ENCODE data around the gene CYP26B1. TPM values are rescaled to one million over a fixed set of nuclear protein-coding genes. Genes with fewer than 3 reads are reported as not detected.

Gene CYP26B1
- total and polyA plus RNA-seq, 2 of the 8 experiments (the other 6 are each of a cell fraction or from before 2014, with no cell fraction given), result 0.06 to 0.69 TPM

- no peak overlapping the region for H2AFZ ChIP-seq (ENCODE audit: low read length)
- H3K23ac ChIP-seq (ENCODE audit: insufficient read length), result no peak overlapping the region
- no peaks in the 10 kb centered on the region for H3K79me1 ChIP-seq (ENCODE audit: low read depth, low read length)
- H3K4me1 ChIP-seq (replicated peaks in 1 of 4; ENCODE audit: control insufficient read depth in 3 of 4, insufficient read depth in 4 of 4, low read length in 3 of 4), result peaks cover 7 to 48% (median 27%) of the 10 kb centered on the region in 4 experiments
- peak overlapping the region; percentile 62 to 95 for H3K4me2 ChIP-seq (ENCODE audit: insufficient read depth in 1 of 2, low read depth in 2 of 2, low read length in 2 of 2)
- peak overlapping the region; percentile 27 to 68 (median 38); a peak in 7 of 8 replicates for H3K4me3 ChIP-seq (ENCODE audit: extremely low read depth in 1 of 4, insufficient read depth in 2 of 4, low read depth in 3 of 4, low read length in 4 of 4)
- H2BK5ac ChIP-seq (ENCODE audit: low read depth, low read length), result no peak overlapping the region
- H3K27ac ChIP-seq (ENCODE audit: low read depth, low read length), result no peak overlapping the region
- H3K23me2 ChIP-seq (ENCODE audit: low read depth, low read length), result peaks cover 32% of the 10 kb centered on the region
- FAIRE-seq (no peak), DNase-seq (ENCODE audit: low read depth in 1 of 2, low spot score in 2 of 2) (peak in 1 of 2 experiments; percentile 58)
- H3K56ac ChIP-seq (replicated peaks; ENCODE audit: insufficient read length, low read depth, low read length), result no peak overlapping the region
- no peak overlapping the region for H3K9ac ChIP-seq (replicated peaks in 1 of 4; ENCODE audit: extremely low read depth in 1 of 4, low read depth in 3 of 4, low read length in 3 of 4)
- H3K79me2 ChIP-seq (ENCODE audit: control insufficient read depth in 1 of 2, insufficient read depth in 2 of 2, low read length in 2 of 2), result no peaks in the 10 kb centered on the region
- 2% methylated on average over 54 of the region's 58 CpGs; no CpG with 5 or more reads in 1 of the 2 experiments for WGBS, 2 experiments (ENCODE audit: extremely low coverage in 1 of 2, insufficient coverage in 1 of 2, insufficient read length in 1 of 2, insufficient replicate concordance in 2 of 2, low coverage in 1 of 2, low lambda C conversion rate in 2 of 2, missing lambda C conversion rate in 1 of 2)
- H3K18ac ChIP-seq (ENCODE audit: extremely low read depth, low read length), result no peak overlapping the region; the same call in 1 of the 2 replicates
- H3K9me3 ChIP-seq (ENCODE audit: insufficient read depth in 2 of 2, low read depth in 1 of 2, low read length in 1 of 2), result no peaks in the 10 kb centered on the region; a peak in 1 of 4 replicates
- no peak overlapping the region for H2BK120ac ChIP-seq (replicated peaks; ENCODE audit: low read depth, low read length)
- peaks cover 60 to 94% (median 86%) of the 10 kb centered on the region in 4 experiments for H3K27me3 ChIP-seq (replicated peaks in 1 of 4; ENCODE audit: control insufficient read depth in 3 of 4, extremely low read depth in 1 of 4, insufficient read depth in 3 of 4, low read length in 3 of 4)
- H3K14ac ChIP-seq (ENCODE audit: insufficient read length), result no peak overlapping the region
- no peak overlapping the region for H2AK5ac ChIP-seq (ENCODE audit: low read depth, low read length)
- no peaks in the 10 kb centered on the region for H3K36me3 ChIP-seq (ENCODE audit: control insufficient read depth in 2 of 4, insufficient read depth in 4 of 4, low read length in 3 of 4)
- H2BK20ac ChIP-seq (ENCODE audit: low read length), result no peak overlapping the region
- POLR2A ChIA-PET (ENCODE audit: partially characterized antibody), result no interaction called here
- no peak overlapping the region for H4K91ac ChIP-seq (replicated peaks; ENCODE audit: insufficient read length, low read length)
- CTCF ChIA-PET (ENCODE audit: partially characterized antibody), result interaction anchor here (0.7 to 7.0 kb wide), 3 partner anchors 12 to 223 kb away, joined by 3 to 115 read pairs (median 3); no protein-coding TSS in a partner anchor
- TF ChIP-seq CTBP2 (IDR thresholded peaks at IDR 0.05; ENCODE audit: borderline replicate concordance, insufficient read depth, insufficient read length, low read length) (peak; percentile 51), SP2 (IDR thresholded peaks at IDR 0.05; ENCODE audit: low read length) (no peak), SUZ12 (IDR thresholded peaks at IDR 0.05; ENCODE audit: low read length) (peak; percentile 97), CEBPB (IDR thresholded peaks at IDR 0.05; ENCODE audit: low read depth, low read length) (no peak), RNF2 (IDR thresholded peaks at IDR 0.05; ENCODE audit: borderline replicate concordance, low read depth, low read length, missing control alignments, poor library complexity, severe bottlenecking) (peak; percentile 85), EZH2 (IDR thresholded peaks at IDR 0.05; ENCODE audit: low read depth, low read length, severe bottlenecking) (peak; percentile 91), MAX (IDR thresholded peaks at IDR 0.05) (no peak)
- no peak overlapping the region for H2BK15ac ChIP-seq (ENCODE audit: low read length)
- H2BK12ac ChIP-seq (ENCODE audit: low read depth, low read length), result peak overlapping the region; percentile 42; the same call in 1 of the 2 replicates
- peaks cover under 1 to 15% of the 10 kb centered on the region in 2 experiments for H4K20me1 ChIP-seq (replicated peaks in 1 of 2; ENCODE audit: control insufficient read depth in 1 of 2, insufficient read depth in 2 of 2, low read length in 2 of 2)
- no peak overlapping the region for H4K5ac ChIP-seq (ENCODE audit: insufficient read length, low read depth, low read length)
- no peak overlapping the region for H3K4ac ChIP-seq (replicated peaks; ENCODE audit: insufficient read length, low read depth, low read length)
- no peak overlapping the region for H4K8ac ChIP-seq (ENCODE audit: extremely low read depth, insufficient read depth, low read length)
These were observed 1.0 kb downstream of the CYP26B1 start for GRCh38 chr2:72146347-72147302.

Data from H1 (cell line).